GM19395 (cell line): ENCODE measurements around the gene IL5RA.

Experiments
- ATAC-seq: cut with Tn5 transposase; IDR thresholded peaks from one replicate; pipeline ENCODE4 v1.9.1; 2021; ENCODE audit warnings: mild to moderate bottlenecking, moderate library complexity; ENCODE audit not compliant: unreplicated experiment

The IL5RA gene, protein sequence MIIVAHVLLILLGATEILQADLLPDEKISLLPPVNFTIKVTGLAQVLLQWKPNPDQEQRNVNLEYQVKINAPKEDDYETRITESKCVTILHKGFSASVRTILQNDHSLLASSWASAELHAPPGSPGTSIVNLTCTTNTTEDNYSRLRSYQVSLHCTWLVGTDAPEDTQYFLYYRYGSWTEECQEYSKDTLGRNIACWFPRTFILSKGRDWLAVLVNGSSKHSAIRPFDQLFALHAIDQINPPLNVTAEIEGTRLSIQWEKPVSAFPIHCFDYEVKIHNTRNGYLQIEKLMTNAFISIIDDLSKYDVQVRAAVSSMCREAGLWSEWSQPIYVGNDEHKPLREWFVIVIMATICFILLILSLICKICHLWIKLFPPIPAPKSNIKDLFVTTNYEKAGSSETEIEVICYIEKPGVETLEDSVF

DNA sequence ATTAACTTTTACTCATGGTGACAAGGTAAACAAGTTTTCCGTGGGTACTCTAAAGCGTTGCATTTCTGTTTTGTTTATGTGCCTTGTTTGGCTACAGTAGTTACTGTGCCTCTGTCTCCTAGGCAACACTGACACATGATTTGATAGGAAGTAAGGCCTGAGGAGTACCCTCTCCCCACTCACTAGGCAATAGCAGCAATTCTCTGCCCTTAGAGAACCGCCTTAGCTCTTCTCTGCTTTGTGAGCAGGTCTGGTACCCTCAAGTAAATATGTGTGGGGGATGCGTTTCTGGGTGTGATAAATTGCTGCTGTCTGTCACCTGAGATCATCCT lies at the start of gene IL5RA:
TSS of gene IL5RA (minus strand) at position 76 of the 332 bp plus-strand sequence. CDS start 5,390 bp downstream, outside the sequence.
- ATAC-seq = peak; percentile 46

- ATAC-seq = no peak
Measured at GRCh38 chr3:3157484-3157883, 47.3 kb upstream of the IL5RA start.

- no peak for ATAC-seq
Measured at GRCh38 chr3:3154879-3155610, 44.9 kb upstream of the IL5RA start.

GRCh38 chr3:3151513-3151912 lies 41.3 kb upstream of the IL5RA start:
- no peak for ATAC-seq

GRCh38 chr3:3149560-3149959 lies 39.4 kb upstream of the IL5RA start:
- no peak for ATAC-seq

GRCh38 chr3:3145831-3146230 lies 35.7 kb upstream of the IL5RA start:
- no peak for ATAC-seq

GRCh38 chr3:3141939-3142338 lies 31.8 kb upstream of the IL5RA start:
- ATAC-seq = peak; percentile 66

- no peak for ATAC-seq
Measured at GRCh38 chr3:3137526-3137925, 27.4 kb upstream of the IL5RA start.

DNA sequence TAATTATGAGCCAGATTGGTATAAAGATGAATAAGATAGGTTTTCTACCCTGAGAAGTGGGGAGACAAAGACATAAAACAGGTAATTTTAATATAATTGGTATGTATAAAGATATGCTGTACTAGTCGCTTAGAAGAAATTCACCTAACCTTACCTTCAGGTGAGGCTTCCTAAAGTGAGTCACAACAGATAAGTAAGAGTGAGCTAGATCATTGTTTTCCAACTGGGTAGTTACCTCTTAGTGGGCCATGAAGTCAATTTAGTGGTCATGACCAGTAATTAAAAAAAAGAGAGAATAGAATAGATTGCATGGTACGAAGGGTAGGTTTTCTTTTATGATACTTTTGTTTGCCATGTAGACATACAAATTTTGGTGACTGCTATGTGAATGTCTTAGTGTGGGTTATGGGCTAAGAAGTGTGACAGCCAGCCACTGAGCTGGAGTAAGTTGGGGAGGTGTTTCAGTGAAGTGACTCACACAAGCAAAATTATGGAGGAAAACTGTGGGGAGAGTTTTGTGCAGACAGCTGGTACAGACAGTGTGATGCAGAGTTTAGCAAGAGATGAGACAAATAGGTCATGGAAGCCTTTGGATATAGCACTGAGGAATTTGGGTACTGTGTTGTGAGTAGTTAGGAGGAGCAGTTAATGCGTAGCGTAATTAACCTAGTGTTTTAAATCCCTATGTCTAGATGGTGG lies 24.7 kb upstream of the IL5RA start:
- no peak for ATAC-seq

DNA sequence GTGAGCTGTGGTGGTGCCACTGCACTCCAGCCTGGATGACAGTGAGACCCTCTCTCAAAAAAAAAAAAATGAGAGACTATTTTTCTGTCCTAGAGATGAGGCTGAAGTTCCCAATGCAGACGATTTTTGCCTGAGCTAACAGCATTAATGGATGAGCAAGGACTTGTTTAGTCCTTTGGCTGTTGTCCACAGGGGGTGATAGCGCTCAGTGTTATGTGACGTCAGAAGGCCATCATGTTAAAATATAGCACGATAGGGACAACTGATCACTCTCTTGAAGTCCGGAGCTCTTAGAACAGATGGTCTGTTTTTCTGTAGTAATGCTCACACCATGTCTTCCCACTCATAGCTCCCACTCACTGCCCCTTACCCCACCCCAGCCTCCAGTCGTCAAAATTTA lies 23.3 kb upstream of the IL5RA start:
- ATAC-seq = no peak

GRCh38 chr3:3129579-3129978 lies 19.4 kb upstream of the IL5RA start:
- no peak for ATAC-seq

DNA sequence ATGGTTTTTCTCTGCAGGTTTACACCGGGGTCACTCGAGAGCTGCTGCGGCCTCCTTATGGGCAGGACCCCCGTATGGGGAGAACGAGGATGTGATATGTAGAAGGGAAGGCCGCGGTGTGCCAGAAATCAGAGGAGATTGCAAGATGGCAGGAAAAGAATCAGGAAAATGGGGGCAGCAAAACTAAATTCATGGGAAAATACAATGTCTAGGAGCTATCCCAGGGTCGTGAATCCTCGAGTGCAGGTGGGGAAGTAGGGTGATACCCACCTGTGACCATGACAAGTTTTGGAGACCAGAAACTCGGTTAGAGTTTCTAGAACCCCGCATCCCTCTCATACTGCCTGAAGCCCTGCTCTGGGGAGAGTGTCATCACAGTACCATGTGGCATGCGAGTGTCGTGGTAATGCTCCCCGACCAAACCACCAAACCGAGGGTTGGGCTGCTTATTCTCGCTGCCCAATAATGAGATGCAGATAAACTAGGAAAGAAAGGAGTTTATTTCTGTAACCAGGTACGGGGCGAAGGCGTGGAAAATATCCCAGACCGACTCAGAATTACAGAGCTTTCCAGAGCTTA lies 17.3 kb upstream of the IL5RA start:
- ATAC-seq = peak; percentile 25

GRCh38 chr3:3126477-3127431 lies 16.6 kb upstream of the IL5RA start, which contains the start of gene TRNT1:
Gene TRNT1 (plus strand): TSS chr3:3126940. CDS start chr3:3129041, 2,101 bp downstream.
- peak; percentile 93 for ATAC-seq

DNA sequence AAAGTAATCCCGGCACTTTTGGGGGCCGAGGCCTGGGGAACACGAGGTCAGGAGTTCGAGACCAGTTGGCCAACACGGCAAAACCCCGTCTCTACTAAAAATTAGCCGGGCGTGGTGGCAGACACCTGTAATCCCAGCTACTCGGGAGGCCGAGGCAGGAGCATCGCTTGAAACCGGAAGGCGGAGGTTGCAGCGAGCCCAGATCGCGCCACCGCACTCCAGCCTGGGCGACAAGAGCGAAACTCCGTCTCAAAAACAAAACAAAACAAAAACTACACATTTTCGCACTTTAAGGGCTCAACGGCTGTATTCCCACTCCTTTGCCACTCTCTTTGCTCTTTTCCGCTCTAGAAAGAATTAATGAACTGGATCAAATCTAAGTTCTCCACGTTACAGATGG lies 15.8 kb upstream of the IL5RA start:
- no peak for ATAC-seq

GRCh38 chr3:3119393-3119851 lies 9.2 kb upstream of the IL5RA start:
- ATAC-seq = peak; percentile 52

- no peak for ATAC-seq
Measured at GRCh38 chr3:3117651-3118050, 7.5 kb upstream of the IL5RA start.

DNA sequence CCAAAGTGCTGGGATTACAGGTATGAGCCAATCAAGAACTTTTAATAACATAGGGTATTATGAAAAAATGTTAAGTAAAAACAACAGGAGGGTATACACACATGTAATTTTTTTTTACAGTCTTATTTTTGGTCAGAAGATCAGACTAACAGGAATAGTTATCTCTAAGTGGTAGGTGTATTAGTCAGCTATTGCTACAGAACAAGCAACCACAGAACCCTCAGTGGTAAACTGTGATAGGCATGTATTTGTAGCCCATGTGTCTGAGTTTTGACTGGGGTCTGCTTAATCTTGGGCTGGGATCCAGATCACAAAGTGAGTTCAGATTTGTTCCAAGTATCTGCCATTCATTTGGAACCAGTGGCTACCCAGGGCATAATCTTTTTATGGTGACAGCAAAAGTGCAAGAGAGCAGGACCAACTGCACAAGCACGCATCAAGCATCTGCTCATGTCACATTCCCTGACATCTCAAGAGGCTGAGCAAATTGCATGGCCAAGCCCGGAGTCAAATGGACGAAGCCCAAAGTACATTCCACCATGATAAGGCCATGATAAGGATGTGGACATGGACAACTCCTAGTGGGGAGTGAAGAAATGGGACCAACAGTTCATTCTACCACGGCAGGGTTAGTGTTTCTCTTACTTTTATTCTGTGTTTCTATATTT lies 3.0 kb upstream of the IL5RA start:
- ATAC-seq = no peak

DNA sequence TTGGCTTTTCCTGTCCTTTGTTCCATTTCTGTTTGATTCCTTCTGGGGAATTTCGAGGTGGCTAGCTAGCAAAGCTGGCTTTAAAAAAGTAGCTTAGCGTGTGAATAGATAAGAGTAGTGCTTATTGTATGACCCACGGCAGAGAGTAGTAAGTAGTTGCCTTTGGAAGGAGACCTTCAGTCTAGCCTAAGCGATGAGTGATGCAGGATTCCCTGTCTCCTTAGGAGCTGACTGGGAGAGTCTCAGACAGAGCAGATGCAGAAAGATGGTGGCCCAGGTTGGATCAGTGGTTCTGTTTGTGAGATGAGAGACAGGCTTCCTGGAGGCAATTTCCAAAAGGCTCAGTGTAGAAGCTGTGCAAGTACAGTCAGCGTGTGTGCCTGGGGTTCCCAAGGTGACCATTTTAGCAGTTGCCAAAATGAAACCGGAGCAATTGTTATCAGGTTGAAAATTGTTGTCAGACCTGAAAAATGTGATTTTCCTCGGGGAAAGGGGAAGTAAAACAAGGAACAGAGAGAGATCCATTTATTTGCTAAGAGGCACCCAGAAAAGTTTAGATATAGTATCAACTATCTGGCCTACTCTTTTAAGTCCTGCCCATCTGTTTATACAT lies 681 bp upstream of the IL5RA start:
- ATAC-seq = peak; percentile 55
